Measurements from ENCODE around the gene MYMK.

MYMK gene

GRCh38 chr9:133521122-133522072 is 3.4 kb downstream of the MYMK start:
- no peaks in the 10 kb centered on the region for H3K4me1 ChIP-seq (ENCODE audit: control insufficient read depth, insufficient read depth, low read length)
- H3K4me3 ChIP-seq (ENCODE audit: low read length): no peak overlapping the region
- no peaks in the 10 kb centered on the region for H3K36me3 ChIP-seq (ENCODE audit: insufficient read depth, low read length)
- no peaks in the 10 kb centered on the region for H3K9me3 ChIP-seq (replicated peaks; ENCODE audit: low read length)
- H3K4me2 ChIP-seq (ENCODE audit: low read length): no peak overlapping the region
- peaks cover 39% of the 10 kb centered on the region for H3K27me3 ChIP-seq (ENCODE audit: control insufficient read depth, insufficient read depth, low read length)
- H3K9ac ChIP-seq (ENCODE audit: low read depth, low read length): no peak overlapping the region

DNA sequence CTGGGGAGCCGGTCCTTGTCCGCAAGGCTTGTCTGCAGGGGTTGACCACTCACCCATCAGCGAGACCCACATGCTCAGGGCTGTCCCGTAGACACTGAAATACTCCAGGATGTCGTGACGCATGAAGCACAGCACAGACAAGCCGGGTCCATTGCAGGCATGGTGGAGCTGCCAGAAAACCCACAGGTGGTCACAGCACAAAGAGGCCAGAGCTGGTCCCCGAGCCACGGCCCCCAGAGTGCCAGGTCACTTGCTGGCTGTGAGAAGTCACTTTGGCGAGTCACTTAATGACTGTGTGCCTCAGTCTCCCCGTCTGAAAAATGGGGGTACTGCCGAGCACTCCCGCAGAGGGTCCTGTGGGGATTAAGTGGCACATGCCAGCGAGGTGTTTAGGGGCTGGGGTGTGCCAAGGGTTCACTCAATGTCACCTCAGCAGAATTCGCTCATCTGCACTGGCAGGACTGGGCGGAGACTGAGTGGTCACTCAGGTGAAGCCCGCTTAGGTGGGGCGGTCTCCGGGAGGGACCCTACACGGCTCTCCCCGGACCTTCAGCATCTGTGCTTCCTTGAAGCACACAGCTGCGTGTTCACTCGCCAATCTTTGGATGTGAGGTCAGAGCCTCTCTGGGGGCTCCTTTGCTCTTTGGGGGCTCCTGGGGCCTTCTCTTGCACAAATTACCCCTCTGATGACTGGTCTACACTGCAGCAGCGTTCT is 4.5 kb downstream of the MYMK start:
- Histone ChIP-seq H3K4me2 (ENCODE audit: low read length) (no peak overlapping the region), H3K27me3 (ENCODE audit: control insufficient read depth, insufficient read depth, low read length) (peaks cover 32% of the 10 kb centered on the region), H3K9me3 (replicated peaks; ENCODE audit: low read length) (no peaks in the 10 kb centered on the region)

DNA sequence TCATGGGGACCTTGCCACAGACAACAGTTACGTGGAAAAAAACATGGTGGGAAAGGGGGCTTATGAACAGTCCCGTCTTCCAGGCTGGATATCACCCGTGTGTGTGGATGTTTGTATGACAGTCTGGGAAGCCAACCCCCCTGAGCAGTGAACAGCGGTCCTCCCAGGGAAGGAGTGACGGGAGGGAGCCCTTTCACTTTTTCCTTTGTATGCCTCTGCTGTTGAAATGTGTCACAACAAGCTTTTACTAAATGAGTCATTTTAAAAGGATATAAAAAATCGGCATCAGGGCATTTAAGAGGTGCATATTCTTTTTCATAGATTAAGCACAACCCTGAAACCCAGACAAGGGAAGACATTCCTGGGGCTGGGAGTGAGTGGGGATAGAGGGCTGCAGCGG is 5.1 kb downstream of the MYMK start:
- no peak overlapping the region for H3K4me2 ChIP-seq (ENCODE audit: low read length)
- H3K9ac ChIP-seq (ENCODE audit: low read depth, low read length): no peak overlapping the region
- H3K36me3 ChIP-seq (ENCODE audit: insufficient read depth, low read length): no peaks in the 10 kb centered on the region
- no peaks in the 10 kb centered on the region for H3K9me3 ChIP-seq (replicated peaks; ENCODE audit: low read length)
- peaks cover 30% of the 10 kb centered on the region for H3K27me3 ChIP-seq (ENCODE audit: control insufficient read depth, insufficient read depth, low read length)
- H3K4me3 ChIP-seq (ENCODE audit: low read length): no peak overlapping the region
- H3K4me1 ChIP-seq (ENCODE audit: control insufficient read depth, insufficient read depth, low read length): no peaks in the 10 kb centered on the region

More for the DNA sequence above, 4.5 kb downstream of the MYMK start:
- no peaks in the 10 kb centered on the region for H3K36me3 ChIP-seq (ENCODE audit: insufficient read depth, low read length)
- H3K9ac ChIP-seq (ENCODE audit: low read depth, low read length): no peak overlapping the region
- no peaks in the 10 kb centered on the region for H3K4me1 ChIP-seq (ENCODE audit: control insufficient read depth, insufficient read depth, low read length)
- no peak overlapping the region for H3K4me3 ChIP-seq (ENCODE audit: low read length)

DNA sequence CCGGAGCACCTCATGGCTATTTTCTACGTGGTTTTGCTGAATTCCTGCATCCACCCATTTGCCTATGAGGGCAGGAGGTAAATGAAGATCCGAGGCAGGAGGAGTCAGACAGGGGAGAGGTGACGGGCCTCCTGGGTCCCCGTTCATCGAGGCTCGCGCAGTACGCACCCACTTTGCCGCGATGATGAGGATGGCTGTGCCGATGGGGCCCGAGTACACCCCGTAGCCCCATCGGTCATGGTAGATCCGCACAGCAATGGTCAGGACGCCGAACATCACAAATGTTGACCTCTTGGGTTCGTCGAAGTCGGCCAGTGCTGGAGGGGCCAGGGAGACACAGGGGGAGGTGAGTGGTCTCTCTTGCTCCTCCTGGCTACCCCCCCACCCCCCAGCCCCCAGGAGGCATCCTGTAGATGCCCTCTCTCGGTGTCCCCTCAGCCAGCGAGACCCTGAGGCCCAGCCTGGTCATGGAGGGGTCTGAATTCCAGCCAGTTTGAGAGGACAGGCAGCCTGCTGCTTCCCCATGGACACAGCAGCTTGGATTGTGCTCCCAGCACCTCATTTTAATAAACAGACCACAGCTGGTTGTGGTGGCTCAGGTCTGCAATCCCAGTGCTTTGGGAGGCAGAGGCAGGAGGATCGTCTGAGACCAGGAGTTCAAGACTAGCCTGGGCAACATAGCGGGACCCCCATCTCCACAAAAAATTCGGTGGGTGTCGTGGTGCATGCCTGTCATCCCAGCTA is 5.9 kb downstream of the MYMK start:
- Histone ChIP-seq H3K9ac (ENCODE audit: low read depth, low read length) (no peak overlapping the region), H3K4me3 (ENCODE audit: low read length) (no peak overlapping the region), H3K4me1 (ENCODE audit: control insufficient read depth, insufficient read depth, low read length) (no peaks in the 10 kb centered on the region), H3K27me3 (ENCODE audit: control insufficient read depth, insufficient read depth, low read length) (peaks cover 27% of the 10 kb centered on the region), H3K9me3 (replicated peaks; ENCODE audit: low read length) (no peaks in the 10 kb centered on the region), H3K36me3 (ENCODE audit: insufficient read depth, low read length) (no peaks in the 10 kb centered on the region), H3K4me2 (ENCODE audit: low read length) (no peak overlapping the region)

- Histone ChIP-seq H3K27me3 (ENCODE audit: control insufficient read depth, insufficient read depth, low read length) (peaks cover 26% of the 10 kb centered on the region), H3K36me3 (ENCODE audit: insufficient read depth, low read length) (no peaks in the 10 kb centered on the region), H3K9ac (ENCODE audit: low read depth, low read length) (no peak overlapping the region), H3K9me3 (replicated peaks; ENCODE audit: low read length) (no peaks in the 10 kb centered on the region), H3K4me2 (ENCODE audit: low read length) (no peak overlapping the region), H3K4me3 (ENCODE audit: low read length) (no peak overlapping the region), H3K4me1 (ENCODE audit: control insufficient read depth, insufficient read depth, low read length) (no peaks in the 10 kb centered on the region)
These were observed 6.6 kb downstream of the MYMK start for GRCh38 chr9:133518200-133518599.

DNA sequence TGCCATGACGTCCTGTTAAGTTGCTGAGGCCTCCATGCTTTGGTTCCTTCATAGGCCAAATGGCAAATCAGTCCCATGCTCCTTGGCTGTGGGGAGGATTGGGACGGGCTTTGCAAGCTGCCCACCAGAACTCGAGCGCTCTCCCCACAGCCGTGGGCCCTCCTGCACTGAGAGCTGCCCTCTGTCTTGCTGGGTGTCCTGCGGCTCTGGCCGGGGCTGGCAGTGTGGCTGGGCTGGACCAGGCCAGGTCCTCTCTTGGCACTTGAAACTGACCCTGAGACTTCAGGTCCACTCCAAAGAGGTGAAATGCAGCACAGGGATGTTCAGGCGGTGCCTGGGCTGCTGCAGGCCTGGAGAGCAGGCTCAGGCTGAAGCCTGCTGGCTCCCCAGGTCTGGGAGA is 7.0 kb downstream of the MYMK start:
- no peak overlapping the region for H3K4me2 ChIP-seq (ENCODE audit: low read length)
- peaks cover 30% of the 10 kb centered on the region for H3K27me3 ChIP-seq (ENCODE audit: control insufficient read depth, insufficient read depth, low read length)
- H3K4me3 ChIP-seq (ENCODE audit: low read length): no peak overlapping the region
- no peaks in the 10 kb centered on the region for H3K36me3 ChIP-seq (ENCODE audit: insufficient read depth, low read length)
- H3K9me3 ChIP-seq (replicated peaks; ENCODE audit: low read length): no peaks in the 10 kb centered on the region
- H3K4me1 ChIP-seq (ENCODE audit: control insufficient read depth, insufficient read depth, low read length): no peaks in the 10 kb centered on the region
- H3K9ac ChIP-seq (ENCODE audit: low read depth, low read length): no peak overlapping the region

DNA sequence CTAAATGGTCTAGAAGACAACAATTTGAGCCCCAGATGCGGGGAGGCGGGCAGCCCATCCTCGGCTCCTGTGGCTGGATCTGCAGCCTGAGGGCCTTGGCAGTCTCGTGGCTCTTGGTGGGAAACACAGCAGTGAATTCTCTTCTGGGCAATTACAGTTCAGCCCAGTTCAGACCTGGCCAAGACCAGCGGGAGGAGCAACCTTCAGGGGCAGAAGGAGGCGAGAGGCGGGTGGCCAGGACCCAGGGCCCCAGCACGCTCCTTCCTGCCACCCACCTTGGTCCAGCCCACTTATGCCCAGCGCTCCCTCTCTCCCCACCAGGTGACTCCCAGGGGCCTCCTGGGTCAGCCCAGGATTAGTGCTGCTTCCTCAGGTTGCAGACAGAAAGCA is 7.8 kb downstream of the MYMK start:
- peaks cover 34% of the 10 kb centered on the region for H3K27me3 ChIP-seq (ENCODE audit: control insufficient read depth, insufficient read depth, low read length)

GRCh38 chr9:133516256-133516960 is 8.4 kb downstream of the MYMK start:
- Histone ChIP-seq H3K4me3 (ENCODE audit: low read length) (no peak overlapping the region), H3K27me3 (ENCODE audit: control insufficient read depth, insufficient read depth, low read length) (peaks cover 34% of the 10 kb centered on the region), H3K4me2 (ENCODE audit: low read length) (no peak overlapping the region), H3K9ac (ENCODE audit: low read depth, low read length) (no peak overlapping the region), H3K9me3 (replicated peaks; ENCODE audit: low read length) (no peaks in the 10 kb centered on the region), H3K36me3 (ENCODE audit: insufficient read depth, low read length) (no peaks in the 10 kb centered on the region), H3K4me1 (ENCODE audit: control insufficient read depth, insufficient read depth, low read length) (no peaks in the 10 kb centered on the region)

More for the DNA sequence above, 7.8 kb downstream of the MYMK start:
- H3K4me1 ChIP-seq (ENCODE audit: control insufficient read depth, insufficient read depth, low read length): no peaks in the 10 kb centered on the region
- no peak overlapping the region for H3K4me2 ChIP-seq (ENCODE audit: low read length)
- H3K4me3 ChIP-seq (ENCODE audit: low read length): no peak overlapping the region
- H3K36me3 ChIP-seq (ENCODE audit: insufficient read depth, low read length): no peaks in the 10 kb centered on the region
- no peak overlapping the region for H3K9ac ChIP-seq (ENCODE audit: low read depth, low read length)
- no peaks in the 10 kb centered on the region for H3K9me3 ChIP-seq (replicated peaks; ENCODE audit: low read length)

DNA sequence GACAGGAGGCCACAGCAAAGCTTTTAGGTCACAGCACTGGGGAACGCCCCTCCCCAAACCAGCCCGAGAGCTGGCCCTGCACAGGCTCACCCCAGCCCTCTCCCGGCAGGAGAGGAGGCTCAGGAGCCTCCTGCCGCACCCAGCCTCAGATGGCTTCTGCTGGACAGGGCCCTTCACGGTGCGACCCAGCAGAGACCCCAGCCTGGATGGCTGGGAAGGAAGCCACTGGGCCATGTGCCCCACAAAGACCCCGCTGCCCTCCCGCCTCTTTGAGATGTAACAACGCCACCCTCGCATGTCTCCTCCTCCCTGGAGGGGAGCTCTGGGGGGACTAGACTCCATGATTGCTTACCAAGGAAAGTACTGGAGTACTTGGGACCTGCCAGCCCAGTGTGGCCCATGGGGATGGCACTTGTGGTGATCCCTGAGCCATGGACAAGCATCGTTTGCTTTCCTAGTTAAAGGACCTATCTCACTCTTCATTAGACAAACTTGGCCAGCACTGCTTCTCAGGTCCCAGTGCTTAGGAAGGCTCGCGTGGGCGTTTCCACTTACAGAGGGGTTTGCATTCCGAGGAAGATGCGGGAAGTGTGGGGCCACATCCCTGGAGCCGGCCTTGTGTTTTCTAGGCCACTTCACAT is 9.0 kb downstream of the MYMK start:
- Histone ChIP-seq H3K36me3 (ENCODE audit: insufficient read depth, low read length) (no peaks in the 10 kb centered on the region), H3K4me2 (ENCODE audit: low read length) (no peak overlapping the region), H3K4me3 (ENCODE audit: low read length) (no peak overlapping the region), H3K4me1 (ENCODE audit: control insufficient read depth, insufficient read depth, low read length) (no peaks in the 10 kb centered on the region), H3K9me3 (replicated peaks; ENCODE audit: low read length) (no peaks in the 10 kb centered on the region), H3K9ac (ENCODE audit: low read depth, low read length) (no peak overlapping the region), H3K27me3 (ENCODE audit: control insufficient read depth, insufficient read depth, low read length) (peaks cover 35% of the 10 kb centered on the region)

- H3K27me3 ChIP-seq (ENCODE audit: control insufficient read depth, insufficient read depth, low read length): peaks cover 38% of the 10 kb centered on the region
- no peak overlapping the region for H3K4me2 ChIP-seq (ENCODE audit: low read length)
- no peak overlapping the region for H3K9ac ChIP-seq (ENCODE audit: low read depth, low read length)
- H3K9me3 ChIP-seq (replicated peaks; ENCODE audit: low read length): no peaks in the 10 kb centered on the region
- H3K4me3 ChIP-seq (ENCODE audit: low read length): no peak overlapping the region
- H3K4me1 ChIP-seq (ENCODE audit: control insufficient read depth, insufficient read depth, low read length): no peaks in the 10 kb centered on the region
- no peaks in the 10 kb centered on the region for H3K36me3 ChIP-seq (ENCODE audit: insufficient read depth, low read length)
These were observed 9.5 kb downstream of the MYMK start for GRCh38 chr9:133515240-133515610.

Measured in skeletal muscle satellite cell (primary cell).